OCI-LY3 (cell line): ENCODE data around the gene EPM2A.

Experiments used
- EZH2phosphoT487 ChIP-seq: fragments of 200-600 bp; shearing (Covaris generic); IDR thresholded peaks from 2 replicates; pipeline ENCODE4 v1.6.1; 2018; ENCODE audit warnings: antibody characterized with exemption, mixed run types, low read depth
- TF ChIP-seq, protein P1 (sequence below): fragments of 200-600, 300-600 bp; sonication (generic); IDR thresholded peaks from 2 replicates; pipeline ENCODE4 v1.5.1; 2014; ENCODE audit warnings: antibody characterized with exemption, low read length, low read depth

GRCh38 chr6:145620088-145620487 lies 115.2 kb downstream of the EPM2A start:
- TF ChIP-seq, protein P1, sequence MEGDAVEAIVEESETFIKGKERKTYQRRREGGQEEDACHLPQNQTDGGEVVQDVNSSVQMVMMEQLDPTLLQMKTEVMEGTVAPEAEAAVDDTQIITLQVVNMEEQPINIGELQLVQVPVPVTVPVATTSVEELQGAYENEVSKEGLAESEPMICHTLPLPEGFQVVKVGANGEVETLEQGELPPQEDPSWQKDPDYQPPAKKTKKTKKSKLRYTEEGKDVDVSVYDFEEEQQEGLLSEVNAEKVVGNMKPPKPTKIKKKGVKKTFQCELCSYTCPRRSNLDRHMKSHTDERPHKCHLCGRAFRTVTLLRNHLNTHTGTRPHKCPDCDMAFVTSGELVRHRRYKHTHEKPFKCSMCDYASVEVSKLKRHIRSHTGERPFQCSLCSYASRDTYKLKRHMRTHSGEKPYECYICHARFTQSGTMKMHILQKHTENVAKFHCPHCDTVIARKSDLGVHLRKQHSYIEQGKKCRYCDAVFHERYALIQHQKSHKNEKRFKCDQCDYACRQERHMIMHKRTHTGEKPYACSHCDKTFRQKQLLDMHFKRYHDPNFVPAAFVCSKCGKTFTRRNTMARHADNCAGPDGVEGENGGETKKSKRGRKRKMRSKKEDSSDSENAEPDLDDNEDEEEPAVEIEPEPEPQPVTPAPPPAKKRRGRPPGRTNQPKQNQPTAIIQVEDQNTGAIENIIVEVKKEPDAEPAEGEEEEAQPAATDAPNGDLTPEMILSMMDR = no peak
- TF ChIP-seq EZH2phosphoT487 = no peak
